Endothelial cell of umbilical vein (primary cell): Measurements from ENCODE around the gene PPFIA2. TPM values are rescaled to one million over a fixed set of nuclear protein-coding genes. Genes with fewer than 3 reads are reported as not detected.

Experiments used
- BruUV-seq: library from RNA; stranded (reverse); fragments of 400-500 nt; replicated peaks from 2 replicates; lab custom pipeline; 2021; lab: Mats Ljungman, UMichigan
- CTCF ChIA-PET: fragments of 300-600, 350-600 bp; sonication (Branson Sonifier 250); formaldehyde crosslinking; loops from one replicate; lab custom pipeline; 2021; ENCODE audit warnings: antibody characterized with exemption, inconsistent platforms; lab: Charles Lee
- POLR2A ChIA-PET: fragments of 300-600, 350-600 bp; sonication (Branson Sonifier 250); formaldehyde crosslinking; loops from one replicate; lab custom pipeline; 2021; ENCODE audit warnings: antibody characterized with exemption, inconsistent platforms; lab: Charles Lee
- DNase-seq: peaks from one replicate; pipeline ENCODE4 v3.0.0-alpha.2; 2011; ENCODE audit warnings: low read depth, low spot score
- FAIRE-seq: peaks from 2 replicates; lab custom pipeline; 2011; peaks lifted over from hg19 to GRCh38; lab: Jason Lieb, UNC
- H2AFZ ChIP-seq: 2 replicates; pipeline ENCODE4 v1.6.0; 2012; ENCODE audit warnings: low read depth, low read length, control low read depth, inconsistent platforms
- H3K27ac ChIP-seq: 2 replicates; pipeline ENCODE4 v1.5.1; 2011; ENCODE audit warnings: low read depth, mild to moderate bottlenecking, control low read depth, low read length, moderate library complexity; ENCODE audit not compliant: insufficient read depth
- H3K27me3 ChIP-seq, 2 experiments: 2 replicates each; pipeline versions ENCODE4 v1.6.0 to v1.6.1; 2011; ENCODE audit warnings: low read length in 2 of 2, mixed read lengths in 1 of 2; ENCODE audit not compliant: control insufficient read depth in 2 of 2, insufficient read depth in 2 of 2
- H3K36me3 ChIP-seq, 2 experiments: 2 replicates in 1 of 2; 3 replicates in 1 of 2; pipeline ENCODE4 v1.5.1; 2011; ENCODE audit warnings: low read length in 2 of 2, mild to moderate bottlenecking in 1 of 2, moderate library complexity in 1 of 2; ENCODE audit not compliant: control insufficient read depth in 2 of 2, insufficient read depth in 2 of 2; ENCODE audit errors: extremely low read depth in 1 of 2
- H3K4me1 ChIP-seq: 3 replicates; pipeline ENCODE4 v1.5.1; 2011; ENCODE audit warnings: mild to moderate bottlenecking, low read length; ENCODE audit not compliant: control insufficient read depth, insufficient read depth; ENCODE audit errors: extremely low read depth
- H3K4me2 ChIP-seq: 2 replicates; pipeline ENCODE4 v1.6.1; 2011; ENCODE audit warnings: low read length, control low read depth, mixed read lengths; ENCODE audit not compliant: insufficient read depth
- H3K4me3 ChIP-seq, 3 experiments: fragments of 200-600 bp in 1 of 3; sonication (generic), shearing (Covaris generic) in 1 of 3; replicated peaks in 1 of 3; 2 replicates each; pipeline ENCODE4 v1.5.1; 2011 to 2016; ENCODE audit warnings: control low read depth in 3 of 3, low read length in 3 of 3, mild to moderate bottlenecking in 2 of 3, inconsistent platforms in 1 of 3, low read depth in 1 of 3, moderate library complexity in 1 of 3; ENCODE audit not compliant: insufficient read depth in 1 of 3
- H3K79me2 ChIP-seq: 2 replicates; pipeline ENCODE4 v1.6.0; 2012; ENCODE audit warnings: low read length, inconsistent platforms; ENCODE audit not compliant: control insufficient read depth, insufficient read depth
- H3K9ac ChIP-seq: replicated peaks from 2 replicates; pipeline ENCODE3; 2011; ENCODE audit warnings: low read length, control low read depth; ENCODE audit not compliant: insufficient read depth; ENCODE audit errors: extremely low read depth
- H3K9me1 ChIP-seq: replicated peaks from 3 replicates; pipeline ENCODE4 v1.6.0; 2011; ENCODE audit warnings: mild to moderate bottlenecking, low read length; ENCODE audit not compliant: control insufficient read depth, insufficient read depth; ENCODE audit errors: extremely low read depth
- H3K9me3 ChIP-seq: replicated peaks from 2 replicates; pipeline ENCODE4 v1.5.1; 2012; ENCODE audit warnings: low read length, inconsistent platforms; ENCODE audit not compliant: control insufficient read depth, insufficient read depth
- H4K20me1 ChIP-seq: replicated peaks from 2 replicates; pipeline ENCODE3; 2011; ENCODE audit warnings: mild to moderate bottlenecking, low read length; ENCODE audit not compliant: control insufficient read depth, insufficient read depth; ENCODE audit errors: extremely low read depth
- EZH2 ChIP-seq: IDR thresholded peaks from 2 replicates; pipeline ENCODE4 v1.6.1; 2012; ENCODE audit warnings: borderline replicate concordance, low read depth, mild to moderate bottlenecking, moderate library complexity, low read length, inconsistent platforms; ENCODE audit not compliant: severe bottlenecking
- FOS ChIP-seq: IDR thresholded peaks from 2 replicates; pipeline ENCODE4 v1.6.1; 2011; ENCODE audit warnings: mild to moderate bottlenecking, low read length, moderate library complexity, borderline replicate concordance; ENCODE audit not compliant: insufficient read depth
- GATA2 ChIP-seq: IDR thresholded peaks from 2 replicates; pipeline ENCODE4 v1.7.0; 2011; ENCODE audit warnings: low read depth, mild to moderate bottlenecking, moderate library complexity, mixed read lengths, low read length; ENCODE audit not compliant: insufficient read length, insufficient read depth
- JUN ChIP-seq: IDR thresholded peaks from 2 replicates; pipeline ENCODE4 v1.6.1; 2011; ENCODE audit warnings: borderline replicate concordance, low read depth; ENCODE audit not compliant: insufficient read length, insufficient read depth
- MYC ChIP-seq: IDR thresholded peaks from one replicate; pipeline ENCODE4 v1.6.1; 2011; ENCODE audit warnings: mild to moderate bottlenecking, low read depth, low read length
- POLR2A ChIP-seq: IDR thresholded peaks from 2 replicates; pipeline ENCODE4 v1.6.1; 2012; ENCODE audit warnings: low read depth, mild to moderate bottlenecking, control low read depth, low read length
- POLR2AphosphoS5 ChIP-seq: IDR thresholded peaks from 2 replicates; pipeline ENCODE4 v1.6.1; 2012; ENCODE audit warnings: low read depth, mild to moderate bottlenecking, control low read depth, low read length, moderate library complexity; ENCODE audit not compliant: insufficient read depth
- dilution Hi-C: fragments of 300-500 bp; cut with MboI; formaldehyde crosslinking; loops from one replicate; pipeline ENCODE4 v1.15.0; 2019; ENCODE audit warnings: low sequenced_read_pairs; ENCODE audit not compliant: extremely low pct_ligation_motif_present
- intact Hi-C: fragments of 100-400 bp; cut with micrococcal nuclease; formaldehyde crosslinking; loops from one replicate; pipeline ENCODE4 v1.10.0; 2022
- polyA plus RNA-seq, 4 experiments: library from polyadenylated mRNA; depleted of rRNA in 3 of 4; stranded (reverse) in 3 of 4; unstranded in 1 of 4; fragments of >200 nt; gene quantifications; 2 replicates each; pipeline versions ENCODE4 v1.2.1 to v1.2.3, GENCODE V29; 2011 to 2012; ENCODE audit warnings: missing spikeins in 1 of 4
- total RNA-seq: library from RNA; stranded (reverse); gene quantifications from 2 replicates; pipeline ENCODE4 v1.2.3, GENCODE V29; 2021
- TF ChIP-seq, protein P1 (sequence below), 2 donors: IDR thresholded peaks; 1 replicate in 1 of 2; 2 replicates in 1 of 2; pipeline ENCODE4 v1.5.1; 2011; ENCODE audit warnings: low read length in 2 of 2, mild to moderate bottlenecking in 2 of 2, moderate library complexity in 2 of 2, control low read depth in 1 of 2, inconsistent platforms in 1 of 2, low read depth in 1 of 2; ENCODE audit not compliant: insufficient read depth in 1 of 2; ENCODE audit errors: extremely low read depth in 1 of 2
- TF ChIP-seq, protein P2 (sequence below): IDR thresholded peaks from 2 replicates; pipeline ENCODE4 v1.6.1; 2011; ENCODE audit not compliant: insufficient read depth, insufficient read length

The PPFIA2 gene
- total and polyA plus RNA-seq, 2 donors (not counting 3 experiments of a cell fraction or from before 2014, with no cell fraction given), result not detected

DNA sequence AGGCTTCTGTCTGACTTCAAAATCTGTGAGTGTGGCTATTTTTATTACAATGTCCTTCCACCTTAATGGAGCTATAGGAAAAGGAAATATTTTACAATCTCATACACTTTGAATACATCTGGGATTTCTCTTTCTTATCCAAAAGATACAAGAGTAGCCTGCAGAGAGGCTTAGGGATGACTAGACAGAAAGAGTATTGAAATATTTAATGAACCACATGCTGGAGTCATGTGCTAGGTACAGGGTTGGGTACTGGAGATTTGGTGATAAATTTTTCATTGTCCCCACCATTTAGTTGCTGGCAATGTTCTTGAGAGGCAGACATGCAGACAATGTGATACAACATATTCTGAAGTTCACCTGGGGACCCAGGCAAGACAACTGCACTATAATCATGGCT is 126.0 kb downstream of the PPFIA2 start:
- POLR2A ChIA-PET, result no interaction called here
- no peak for FAIRE-seq
- H3K27ac ChIP-seq, result no peak overlapping the region

More for the DNA sequence above, 126.0 kb downstream of the PPFIA2 start:
- Histone ChIP-seq H3K27me3 (no peaks in the 10 kb centered on the region), H3K9ac (no peak overlapping the region), H4K20me1 (no peaks in the 10 kb centered on the region), H3K79me2 (no peaks in the 10 kb centered on the region), H3K9me3 (no peaks in the 10 kb centered on the region), H3K36me3 (no peaks in the 10 kb centered on the region), H3K4me1 (no peaks in the 10 kb centered on the region), H2AFZ (no peak overlapping the region), H3K4me3 (no peak overlapping the region), H3K9me1 (no peaks in the 10 kb centered on the region), H3K4me2 (no peak overlapping the region)
- DNase-seq, result no peak
- CTCF ChIA-PET, result interaction anchor here (0.8 to 1.2 kb wide), 3 partner anchors 11 to 170 kb away, joined by 3 to 4 read pairs (median 3); no protein-coding TSS in a partner anchor
- intact Hi-C loops, result no loop called here
- TF ChIP-seq FOS (no peak), GATA2 (no peak), MYC (no peak), POLR2AphosphoS5 (no peak), EZH2 (no peak), JUN (no peak), POLR2A (no peak)
- TF ChIP-seq, protein P1, sequence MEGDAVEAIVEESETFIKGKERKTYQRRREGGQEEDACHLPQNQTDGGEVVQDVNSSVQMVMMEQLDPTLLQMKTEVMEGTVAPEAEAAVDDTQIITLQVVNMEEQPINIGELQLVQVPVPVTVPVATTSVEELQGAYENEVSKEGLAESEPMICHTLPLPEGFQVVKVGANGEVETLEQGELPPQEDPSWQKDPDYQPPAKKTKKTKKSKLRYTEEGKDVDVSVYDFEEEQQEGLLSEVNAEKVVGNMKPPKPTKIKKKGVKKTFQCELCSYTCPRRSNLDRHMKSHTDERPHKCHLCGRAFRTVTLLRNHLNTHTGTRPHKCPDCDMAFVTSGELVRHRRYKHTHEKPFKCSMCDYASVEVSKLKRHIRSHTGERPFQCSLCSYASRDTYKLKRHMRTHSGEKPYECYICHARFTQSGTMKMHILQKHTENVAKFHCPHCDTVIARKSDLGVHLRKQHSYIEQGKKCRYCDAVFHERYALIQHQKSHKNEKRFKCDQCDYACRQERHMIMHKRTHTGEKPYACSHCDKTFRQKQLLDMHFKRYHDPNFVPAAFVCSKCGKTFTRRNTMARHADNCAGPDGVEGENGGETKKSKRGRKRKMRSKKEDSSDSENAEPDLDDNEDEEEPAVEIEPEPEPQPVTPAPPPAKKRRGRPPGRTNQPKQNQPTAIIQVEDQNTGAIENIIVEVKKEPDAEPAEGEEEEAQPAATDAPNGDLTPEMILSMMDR (IDR thresholded peaks at IDR 0.05; ENCODE audit: extremely low read depth in 1 of 2, insufficient read depth in 1 of 2, low read depth in 1 of 2, low read length in 2 of 2), result no peak
- TF ChIP-seq, protein P2, sequence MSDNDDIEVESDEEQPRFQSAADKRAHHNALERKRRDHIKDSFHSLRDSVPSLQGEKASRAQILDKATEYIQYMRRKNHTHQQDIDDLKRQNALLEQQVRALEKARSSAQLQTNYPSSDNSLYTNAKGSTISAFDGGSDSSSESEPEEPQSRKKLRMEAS, result no peak
- BruUV-seq, result no TSS peak
- dilution Hi-C loops, result no loop called here
